Psoas muscle (tissue), 8 donors: Measurements from ENCODE around the gene RACGAP1. TPM values are rescaled to one million over a fixed set of nuclear protein-coding genes. Genes with fewer than 3 reads are reported as not detected.

ENCODE experiments used
- ATAC-seq, 4 donors: fragments of 200-7000 bp; cut with Tn5 transposase; one replicate each; pipeline ENCODE4 v1.9.1; 2020; ENCODE audit warnings: moderate library complexity in 3 of 4, mild to moderate bottlenecking in 2 of 4
- DNase-seq, 2 donors: peaks; one replicate each; pipeline ENCODE4 v3.0.0-alpha.2; 2020
- H3K27ac ChIP-seq: fragments of 200-600 bp; one replicate; pipeline ENCODE4 v1.8.0; 2022
- H3K27me3 ChIP-seq, 3 donors: fragments of 200-600 bp in 1 of 3; one replicate each; pipeline versions ENCODE4 v1.6.1 to v1.8.0; 2013 to 2022; ENCODE audit warnings: low read length in 2 of 3, mild to moderate bottlenecking in 2 of 3, moderate library complexity in 1 of 3; ENCODE audit not compliant: insufficient read depth in 3 of 3
- H3K36me3 ChIP-seq, 2 donors: fragments of 200-600 bp in 1 of 2; one replicate each; pipeline versions ENCODE4 v1.6.1 to v1.8.0; 2013 to 2022; ENCODE audit warnings: low read depth in 1 of 2, mild to moderate bottlenecking in 1 of 2, moderate library complexity in 1 of 2; ENCODE audit not compliant: insufficient read depth in 1 of 2
- H3K4me1 ChIP-seq: fragments of 200-600 bp; one replicate; pipeline ENCODE4 v1.8.0; 2022
- H3K4me3 ChIP-seq: fragments of 200-600 bp; one replicate; pipeline ENCODE4 v1.8.0; 2022; ENCODE audit warnings: mild to moderate bottlenecking
- H3K9me3 ChIP-seq: fragments of 200-600 bp; one replicate; pipeline ENCODE4 v1.8.0; 2022
- CTCF ChIP-seq: fragments of 200-600 bp; IDR thresholded peaks from one replicate; pipeline ENCODE4 v1.8.0; 2022; ENCODE audit warnings: antibody characterized with exemption
- WGBS, 3 donors: extraction: QIAGEN DNeasy Blood & Tissue Kit; methylation state at CpG; one replicate each; pipeline versions ENCODE4 v1.1.6 to v1.1.7; 2013; 5-methylcytosine and 5-hydroxymethylcytosine counted together
- intact Hi-C, 2 donors: fragments of 100-400 bp; cut with DNase I; formaldehyde crosslinking; loops; one replicate each; pipeline versions ENCODE4 v1.11.0 to v1.14.2; 2022
- polyA plus RNA-seq, 3 donors: library from polyadenylated mRNA; stranded (reverse); fragments of 200-250 nt; gene quantifications; one replicate each; pipeline ENCODE4 v1.2.3, GENCODE V29; 2013
- total RNA-seq, 4 donors: library from RNA; stranded (reverse); fragmentation: NEBNext Ultra II Directional in 2 of 4; extraction: Animal tissue kit (Norgen Biotek cat#: 25700) in 2 of 4; gene quantifications; one replicate each; pipeline versions ENCODE4 v1.2.1 to v1.2.4, GENCODE V29; 2021 to 2023
- donor health status: healthy with polysubstance abuse.
- donor health status: DM: no; HTN: no; CAD: no; lungs with moderate emphysema.
- donor health status: Bipolar disorder and iron deficiency.
- donor health status: healthy.
- donor health status: DM: yes; HTN: yes; CAD: no.
- donor health status: DM: no; HTN: no; CAD: no.
- donor health status: DM: no; HTN: no; CAD: no.
- donor health status: DM: yes; HTN: yes; CAD: no.

The RACGAP1 gene
- total and polyA plus RNA-seq, 7 donors = 3.4 to 15.3 (median 5.4) TPM

- no peaks in the 10 kb centered on the region for H3K9me3 ChIP-seq
- DNase-seq = no peak
- no peak for ATAC-seq
- intact Hi-C loops = no loop called here
- TF ChIP-seq CTCF = no peak
- no peaks in the 10 kb centered on the region for H3K27me3 ChIP-seq
- no peak overlapping the region for H3K27ac ChIP-seq
- H3K4me1 ChIP-seq = no peaks in the 10 kb centered on the region
- no peaks in the 10 kb centered on the region for H3K36me3 ChIP-seq
- H3K4me3 ChIP-seq = no peak overlapping the region
- WGBS, 3 donors = 84 to 87% (median 87%) methylated on average over 5 of the region's 5 CpGs
Measured at GRCh38 chr12:49944046-49944445, 81.2 kb downstream of the RACGAP1 start.

- no peaks in the 10 kb centered on the region for H3K4me1 ChIP-seq
- no peak for DNase-seq
- H3K36me3 ChIP-seq = no peaks in the 10 kb centered on the region
- no peaks in the 10 kb centered on the region for H3K27me3 ChIP-seq
- TF ChIP-seq CTCF = no peak
- intact Hi-C loops = no loop called here
- 83 to 94% (median 94%) methylated on average over 1 of the region's 1 CpG for WGBS, 3 donors
- no peak for ATAC-seq
- H3K9me3 ChIP-seq = no peaks in the 10 kb centered on the region
- no peak overlapping the region for H3K27ac ChIP-seq
- H3K4me3 ChIP-seq = no peak overlapping the region
Measured at GRCh38 chr12:49943625-49943960, 81.7 kb downstream of the RACGAP1 start.

GRCh38 chr12:49942921-49943624, 82.2 kb downstream of the RACGAP1 start:
- no peak for DNase-seq
- TF ChIP-seq CTCF = no peak
- WGBS, 3 donors = 76 to 81% (median 79%) methylated on average over 13 to 14 of the region's 14 CpGs
- H3K36me3 ChIP-seq = no peaks in the 10 kb centered on the region
- no peak for ATAC-seq
- no peak overlapping the region for H3K4me3 ChIP-seq
- no peaks in the 10 kb centered on the region for H3K9me3 ChIP-seq
- intact Hi-C loops = no loop called here
- H3K4me1 ChIP-seq = no peaks in the 10 kb centered on the region
- no peaks in the 10 kb centered on the region for H3K27me3 ChIP-seq
- no peak overlapping the region for H3K27ac ChIP-seq

- Histone ChIP-seq H3K4me1 (no peaks in the 10 kb centered on the region), H3K36me3 (no peaks in the 10 kb centered on the region), H3K9me3 (no peaks in the 10 kb centered on the region), H3K27ac (no peak overlapping the region), H3K27me3 (no peaks in the 10 kb centered on the region), H3K4me3 (no peak overlapping the region)
- intact Hi-C loops = no loop called here
- WGBS, 3 donors = 93 to 95% (median 95%) methylated on average over 3 of the region's 3 CpGs
- ATAC-seq = no peak
- no peak for DNase-seq
- no peak for TF ChIP-seq CTCF
Measured at GRCh38 chr12:49942512-49942893, 82.8 kb downstream of the RACGAP1 start.
